Thymus (tissue), 11 donors: ENCODE results near the gene LRRC2. TPM values are rescaled to one million over a fixed set of nuclear protein-coding genes. Genes with fewer than 3 reads are reported as not detected.

Experiments
- DNase-seq, 9 donors: peaks; one replicate each; pipeline ENCODE4 v3.0.0-alpha.2; 2013; ENCODE audit warnings: low spot score in 9 of 9, low read depth in 6 of 9, missing footprints in 1 of 9
- H3K27ac ChIP-seq, 2 donors: one replicate each; pipeline ENCODE4 v1.5.1; 2013; ENCODE audit warnings: control low read depth in 1 of 2, low read depth in 1 of 2, low read length in 1 of 2, mild to moderate bottlenecking in 1 of 2, moderate library complexity in 1 of 2
- H3K27me3 ChIP-seq, 2 donors: one replicate each; pipeline ENCODE4 v1.5.1; 2013; ENCODE audit warnings: low read length in 1 of 2; ENCODE audit not compliant: control insufficient read depth in 2 of 2, insufficient read depth in 1 of 2
- H3K36me3 ChIP-seq, 2 donors: one replicate each; pipeline ENCODE4 v1.5.1; 2013; ENCODE audit warnings: low read length in 1 of 2, mild to moderate bottlenecking in 1 of 2, moderate library complexity in 1 of 2; ENCODE audit not compliant: control insufficient read depth in 2 of 2, insufficient read depth in 2 of 2
- H3K4me1 ChIP-seq, 2 donors: one replicate each; pipeline ENCODE4 v1.5.1; 2013; ENCODE audit warnings: low read length in 2 of 2; ENCODE audit not compliant: control insufficient read depth in 2 of 2, insufficient read depth in 2 of 2
- H3K4me3 ChIP-seq, 2 donors: one replicate each; pipeline ENCODE4 v1.5.1; 2013; ENCODE audit warnings: low read length in 2 of 2, control low read depth in 1 of 2, mild to moderate bottlenecking in 1 of 2
- H3K9me3 ChIP-seq, 2 donors: one replicate each; pipeline ENCODE4 v1.5.1; 2013; ENCODE audit warnings: low read length in 1 of 2, mild to moderate bottlenecking in 1 of 2; ENCODE audit not compliant: control insufficient read depth in 2 of 2, insufficient read depth in 1 of 2
- WGBS: extraction: QIAGEN DNeasy Blood & Tissue Kit; methylation state at CpG from one replicate; pipeline ENCODE4 v1.1.7; 2013; 5-methylcytosine and 5-hydroxymethylcytosine counted together
- polyA plus RNA-seq: library from polyadenylated mRNA; stranded (reverse); fragments of 200-250 nt; gene quantifications from one replicate; pipeline ENCODE4 v1.2.3, GENCODE V29; 2013
- total RNA-seq: library from RNA; stranded (reverse); fragments of 120-200 nt; gene quantifications from one replicate; pipeline ENCODE4 v1.2.4, GENCODE V29; 2013
- donor health status: healthy.

LRRC2 gene
- total and polyA plus RNA-seq, 2 donors: 2.4 to 2.5 TPM

DNA sequence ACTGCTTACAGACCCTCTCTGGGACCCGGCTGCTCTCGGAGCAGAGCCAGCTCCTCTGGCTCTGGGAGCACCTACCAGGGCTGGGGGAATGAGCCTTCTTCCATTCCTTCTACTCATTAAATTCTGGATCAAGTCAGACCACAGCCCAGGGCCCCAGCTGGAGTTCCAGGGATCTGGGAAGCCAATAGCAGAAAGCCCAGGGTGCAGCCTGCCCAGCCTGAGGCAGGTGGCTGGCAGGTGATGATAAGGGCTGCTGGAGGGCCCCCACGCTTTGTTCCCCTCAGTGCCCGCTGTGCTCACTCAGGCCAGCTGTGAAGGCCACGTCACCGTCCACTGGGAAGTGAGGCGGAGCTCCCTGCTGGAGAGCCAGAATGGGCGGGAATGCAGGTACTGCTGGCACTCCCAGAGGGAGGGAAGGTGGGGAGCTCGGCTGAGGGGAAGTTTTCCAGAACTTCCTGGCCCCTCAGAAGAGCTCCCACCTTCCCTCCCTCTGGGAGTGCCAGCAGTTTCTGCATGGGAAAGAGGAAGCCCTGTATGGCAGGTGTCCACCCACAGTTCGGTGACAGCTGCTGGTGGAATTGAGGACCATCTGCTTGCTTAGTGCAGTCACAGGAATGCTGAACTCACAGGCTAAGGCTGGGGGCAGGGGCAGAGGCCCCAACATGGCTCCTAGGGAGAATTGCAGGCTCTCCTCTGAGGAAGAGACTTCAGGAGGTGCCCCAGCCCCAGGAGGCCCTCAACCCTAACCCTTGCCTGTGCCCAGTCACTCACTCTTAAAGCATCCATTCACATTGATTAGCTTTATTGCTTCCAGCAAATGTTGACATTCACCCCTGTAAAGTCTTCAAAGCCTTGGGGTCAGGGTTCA, 81.0 kb downstream of the LRRC2 start:
- WGBS: 85% methylated on average over 10 of the region's 10 CpGs
- Histone ChIP-seq H3K4me1 (peaks cover 12 to 14% of the 10 kb centered on the region in 2 donors), H3K4me3 (no peak overlapping the region), H3K9me3 (no peaks in the 10 kb centered on the region), H3K36me3 (no peaks in the 10 kb centered on the region), H3K27ac (no peak overlapping the region), H3K27me3 (no peaks in the 10 kb centered on the region)
- no peak for DNase-seq

DNA sequence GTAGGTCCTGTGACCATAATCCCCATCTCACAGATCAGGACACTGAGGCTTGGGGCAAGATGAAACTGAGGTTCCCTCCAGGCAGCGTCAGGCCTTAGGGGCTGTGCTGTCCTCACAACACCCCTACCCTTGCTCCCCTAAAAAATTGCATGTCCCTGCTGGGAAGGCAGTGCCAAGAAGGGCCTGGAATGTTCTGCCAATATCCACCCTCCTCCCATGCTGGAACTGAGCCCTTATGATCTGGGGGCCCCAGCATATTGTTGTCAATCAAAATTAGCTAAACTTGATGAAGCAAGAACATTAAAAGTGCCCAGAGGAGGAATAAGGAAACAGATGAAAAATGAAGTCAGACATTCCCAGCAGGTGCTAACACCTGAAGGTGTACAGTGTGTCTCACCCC, 81.7 kb downstream of the LRRC2 start:
- Histone ChIP-seq H3K36me3 (no peaks in the 10 kb centered on the region), H3K27me3 (no peaks in the 10 kb centered on the region), H3K27ac (no peak overlapping the region), H3K9me3 (no peaks in the 10 kb centered on the region), H3K4me3 (no peak overlapping the region), H3K4me1 (peaks cover 6 to 7% of the 10 kb centered on the region in 2 donors)
- no peak for DNase-seq
- 100% methylated on average over 1 of the region's 1 CpG for WGBS

DNA sequence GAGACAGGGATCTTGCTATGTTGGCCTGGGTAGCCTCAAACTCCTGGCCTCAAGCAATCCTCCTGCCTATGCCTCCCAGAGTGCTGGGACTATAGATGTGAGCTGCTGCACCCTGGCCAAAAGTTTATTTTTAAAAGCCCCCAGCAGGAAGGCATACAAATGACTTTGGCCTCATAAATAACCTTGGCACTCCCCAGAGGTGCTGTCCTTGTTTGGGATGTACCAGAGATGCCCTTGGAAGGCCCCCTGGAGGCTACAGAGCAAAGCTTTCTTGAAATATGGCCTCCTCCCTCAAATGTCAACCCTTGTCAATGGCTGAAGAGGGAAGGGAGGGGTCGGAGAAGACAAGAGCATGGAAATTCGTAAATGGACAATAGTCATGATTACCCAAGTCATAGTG, 82.3 kb downstream of the LRRC2 start:
- Histone ChIP-seq H3K4me1 (peaks cover under 1 to 2% of the 10 kb centered on the region in 2 donors), H3K9me3 (no peaks in the 10 kb centered on the region), H3K27ac (no peak overlapping the region), H3K36me3 (no peaks in the 10 kb centered on the region), H3K4me3 (no peak overlapping the region), H3K27me3 (no peaks in the 10 kb centered on the region)
- DNase-seq: no peak
- WGBS: 96% methylated on average over 2 of the region's 2 CpGs

DNA sequence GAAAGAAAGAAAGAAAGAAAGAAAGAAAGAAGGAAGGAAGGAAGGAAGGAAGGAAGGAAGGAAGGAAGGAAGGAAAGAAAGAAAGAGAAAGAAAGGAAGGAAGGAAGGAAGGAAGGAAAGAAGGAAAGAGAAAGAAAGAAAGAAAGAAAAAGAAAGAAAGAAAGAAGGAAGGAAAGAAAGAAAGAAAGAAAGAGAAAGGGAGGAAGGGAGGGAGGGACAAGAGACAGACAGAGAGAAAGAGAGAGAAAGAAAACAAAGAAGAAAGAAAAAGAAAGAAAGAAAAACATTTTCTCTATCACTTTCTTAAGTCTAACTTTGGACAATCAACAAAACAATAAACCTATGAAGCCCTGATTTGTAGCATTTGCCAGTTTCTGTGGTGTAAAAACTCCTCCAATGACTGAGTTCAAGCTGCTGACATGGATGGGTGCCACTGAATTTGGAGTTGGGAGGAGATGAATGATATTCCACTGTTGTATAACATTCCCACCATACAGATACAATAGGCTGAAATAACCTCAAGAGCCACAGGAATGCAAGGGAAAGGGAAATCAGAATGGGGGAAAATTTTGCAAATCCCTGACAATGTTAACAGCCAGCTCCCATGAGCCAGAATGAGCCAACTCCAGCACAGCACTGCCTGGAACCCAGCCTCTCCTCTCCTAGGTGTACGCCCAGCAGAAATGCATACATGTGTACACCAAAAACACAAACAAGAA, 83.3 kb downstream of the LRRC2 start:
- no peak overlapping the region for H3K27ac ChIP-seq
- no peaks in the 10 kb centered on the region for H3K27me3 ChIP-seq
- H3K4me1 ChIP-seq: no peaks in the 10 kb centered on the region
- WGBS: 98% methylated on average over 1 of the region's 1 CpG
- H3K4me3 ChIP-seq: no peak overlapping the region
- no peak for DNase-seq
- no peaks in the 10 kb centered on the region for H3K9me3 ChIP-seq
- no peaks in the 10 kb centered on the region for H3K36me3 ChIP-seq

DNA sequence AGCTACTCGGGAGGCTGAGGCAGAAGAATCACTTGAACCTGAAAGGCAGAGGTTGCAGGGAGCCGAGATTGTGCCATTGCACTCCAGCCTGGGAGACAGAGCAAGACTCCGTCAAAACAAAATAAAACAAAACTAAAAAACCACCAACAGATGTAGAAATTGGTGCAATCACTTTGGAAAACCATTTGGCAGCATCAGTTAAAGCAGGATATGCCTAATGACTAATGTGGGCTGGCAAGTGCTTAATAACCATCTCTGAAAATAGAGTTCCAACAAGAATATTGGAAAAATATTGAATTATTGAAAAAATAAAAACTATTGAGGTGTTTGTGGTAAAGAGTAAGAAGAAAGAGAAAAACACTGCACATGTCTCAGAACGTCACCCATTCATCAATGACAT, 84.5 kb downstream of the LRRC2 start:
- Histone ChIP-seq H3K9me3 (no peaks in the 10 kb centered on the region), H3K27ac (no peak overlapping the region), H3K4me3 (no peak overlapping the region), H3K4me1 (no peaks in the 10 kb centered on the region), H3K36me3 (no peaks in the 10 kb centered on the region), H3K27me3 (no peaks in the 10 kb centered on the region)
- DNase-seq: no peak
- 96% methylated on average over 4 of the region's 4 CpGs for WGBS

DNA sequence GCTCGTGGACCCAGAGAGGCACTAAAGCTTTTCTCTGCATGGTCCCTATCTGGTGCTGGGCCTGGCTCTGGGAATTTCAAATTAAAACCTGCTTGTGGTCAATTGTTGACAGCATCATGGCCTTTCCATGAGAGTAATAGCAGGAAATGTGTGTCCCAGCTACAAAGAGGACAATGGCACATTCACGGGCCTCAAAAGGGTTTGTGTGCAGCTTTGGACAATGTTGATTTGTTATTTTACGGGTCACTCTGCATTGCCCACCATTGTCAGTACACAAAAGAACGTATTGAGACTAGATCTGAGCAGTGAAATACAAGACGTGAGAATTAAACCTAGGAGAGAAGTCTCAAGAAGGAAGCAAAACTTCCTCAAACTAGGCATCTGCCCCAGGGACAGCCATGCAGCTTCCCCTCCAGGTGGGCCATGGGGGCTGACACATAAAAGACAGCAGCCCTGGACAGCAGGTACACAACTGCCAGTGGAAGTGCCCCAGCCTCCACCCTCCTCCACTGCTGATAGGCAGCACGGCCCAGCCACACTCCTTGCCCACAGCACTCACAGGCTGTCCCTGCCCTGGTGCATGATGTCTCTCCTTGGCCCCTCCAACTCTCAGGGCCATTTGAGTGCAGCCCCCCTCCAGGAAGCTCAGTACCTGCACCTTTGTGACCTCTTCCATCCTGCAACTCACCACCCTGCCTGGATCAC, 85.5 kb downstream of the LRRC2 start:
- no peak overlapping the region for H3K27ac ChIP-seq
- no peaks in the 10 kb centered on the region for H3K9me3 ChIP-seq
- no peak for DNase-seq
- 94% methylated on average over 6 of the region's 6 CpGs for WGBS
- no peaks in the 10 kb centered on the region for H3K27me3 ChIP-seq
- H3K4me1 ChIP-seq: no peaks in the 10 kb centered on the region
- no peak overlapping the region for H3K4me3 ChIP-seq
- no peaks in the 10 kb centered on the region for H3K36me3 ChIP-seq

DNA sequence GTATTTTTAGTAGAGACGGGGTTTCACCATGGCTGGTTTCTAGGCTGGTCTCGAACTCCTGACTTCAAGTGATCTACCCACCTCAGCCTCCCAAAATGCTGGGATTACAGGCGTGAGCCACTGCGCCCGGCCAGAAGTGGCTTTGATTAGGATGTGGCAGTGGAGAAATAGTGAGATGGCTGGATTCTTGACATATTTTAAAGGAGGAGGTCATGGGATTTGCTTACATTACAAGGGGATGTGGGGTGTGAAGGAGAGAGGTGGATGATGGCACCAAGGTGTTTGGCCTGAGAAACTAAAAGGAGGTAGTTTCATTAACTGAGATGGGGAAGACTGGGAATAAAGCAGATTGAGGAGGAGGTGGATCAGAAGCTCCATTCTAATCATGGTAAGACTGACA, 86.4 kb downstream of the LRRC2 start:
- WGBS: 89% methylated on average over 5 of the region's 5 CpGs
- H3K4me1 ChIP-seq: no peaks in the 10 kb centered on the region

DNA sequence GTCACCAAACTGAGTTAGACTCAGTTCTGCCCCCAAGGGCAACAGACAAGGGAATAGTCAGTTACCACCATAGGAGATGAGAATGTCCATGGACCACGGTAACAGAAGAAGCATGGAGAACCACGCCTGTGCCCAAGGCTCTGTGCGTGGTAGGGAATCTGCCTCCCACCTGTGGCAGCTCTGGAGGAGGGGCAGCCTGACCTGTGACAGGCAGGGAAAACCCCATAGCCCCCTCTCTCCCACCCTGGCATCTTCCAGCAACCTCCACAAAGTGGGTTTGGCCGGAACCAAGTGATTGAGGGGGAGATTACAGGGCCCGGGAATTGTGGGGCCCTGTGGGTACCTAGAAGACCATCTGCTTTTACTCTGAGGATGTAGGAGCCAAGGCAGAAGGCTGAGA, 87.1 kb downstream of the LRRC2 start:
- no peak overlapping the region for H3K27ac ChIP-seq
- H3K9me3 ChIP-seq: no peaks in the 10 kb centered on the region
- H3K4me3 ChIP-seq: no peak overlapping the region
- H3K27me3 ChIP-seq: no peaks in the 10 kb centered on the region
- no peak for DNase-seq
- no peaks in the 10 kb centered on the region for H3K36me3 ChIP-seq
- no peaks in the 10 kb centered on the region for H3K4me1 ChIP-seq
- 96% methylated on average over 5 of the region's 5 CpGs for WGBS

More for the DNA sequence above, 86.4 kb downstream of the LRRC2 start:
- H3K9me3 ChIP-seq: no peaks in the 10 kb centered on the region
- DNase-seq: no peak
- H3K4me3 ChIP-seq: no peak overlapping the region
- H3K27ac ChIP-seq: no peak overlapping the region
- no peaks in the 10 kb centered on the region for H3K27me3 ChIP-seq
- H3K36me3 ChIP-seq: no peaks in the 10 kb centered on the region

DNA sequence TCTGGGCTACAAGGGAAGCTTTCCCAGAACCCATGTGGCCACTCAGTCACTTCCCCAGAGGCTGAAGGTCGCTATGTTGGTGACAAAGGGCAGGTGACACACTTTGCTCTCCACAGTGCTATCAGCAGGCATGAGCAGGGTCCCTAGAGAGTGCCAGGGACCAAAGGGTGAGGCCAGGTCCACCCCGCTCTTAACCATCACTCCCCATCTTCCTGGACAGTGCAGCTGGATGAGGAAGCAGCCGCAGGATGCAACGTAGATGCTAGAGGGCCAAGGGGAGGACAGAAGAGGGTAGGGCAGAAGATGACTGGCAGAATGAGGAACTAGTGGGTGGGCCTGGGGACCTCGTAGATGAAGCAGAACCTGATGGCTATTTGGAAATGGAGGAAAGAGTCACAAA, 87.8 kb downstream of the LRRC2 start:
- no peaks in the 10 kb centered on the region for H3K36me3 ChIP-seq
- no peak overlapping the region for H3K4me3 ChIP-seq
- H3K27ac ChIP-seq: no peak overlapping the region
- 80% methylated on average over 5 of the region's 5 CpGs for WGBS
- H3K4me1 ChIP-seq: no peaks in the 10 kb centered on the region
- no peaks in the 10 kb centered on the region for H3K9me3 ChIP-seq
- no peak for DNase-seq
- H3K27me3 ChIP-seq: no peaks in the 10 kb centered on the region
